Measurements from ENCODE around the gene SULT2A1.

DNA sequence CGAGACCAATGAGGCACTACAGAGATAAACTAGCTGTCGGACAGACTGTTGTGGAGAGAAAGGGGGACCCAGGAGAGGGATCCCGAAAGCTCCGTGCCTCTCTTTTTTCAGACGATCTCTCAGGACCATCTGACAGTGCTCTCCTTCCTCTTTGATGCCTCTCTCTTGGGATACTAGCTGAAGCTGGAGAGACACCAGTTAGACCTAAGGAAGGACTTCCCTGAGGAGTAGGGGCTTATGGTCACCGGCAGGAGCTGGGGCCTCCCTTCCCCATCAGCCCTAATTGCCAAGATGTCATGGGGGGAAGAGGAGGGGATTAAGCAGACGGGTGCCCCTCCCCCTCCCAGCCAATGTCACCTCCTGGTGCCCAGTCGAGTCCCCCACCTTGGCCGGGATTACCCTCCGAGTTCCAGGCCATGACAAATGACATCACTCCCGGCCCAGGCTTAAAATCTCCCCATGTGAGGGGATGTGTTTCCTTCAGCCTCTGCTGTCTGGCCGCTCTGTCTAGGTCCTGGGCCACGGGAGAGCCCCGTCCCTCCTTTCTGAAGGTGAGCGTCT lies 64.6 kb downstream of the SULT2A1 start, which contains the start of gene CRX:
- TF ChIP-seq CTCF (IDR thresholded peaks at IDR 0.05; ENCODE audit: insufficient read depth, low read length, poor library complexity, severe bottlenecking) (no peak), EZH2phosphoT487 (conservative IDR thresholded peaks at IDR 0.05; ENCODE audit: low read length) (no peak)

Measured in SU-DHL-6 (cell line).